Endothelial cell of umbilical vein (primary cell): Measurements from ENCODE around the gene FAM120AOS.

Source experiments
- CTCF ChIP-seq, 2 donors: IDR thresholded peaks; 1 replicate in 1 of 2; 2 replicates in 1 of 2; pipeline ENCODE4 v1.5.1; 2011; ENCODE audit warnings: low read length in 2 of 2, mild to moderate bottlenecking in 2 of 2, moderate library complexity in 2 of 2, control low read depth in 1 of 2, inconsistent platforms in 1 of 2, low read depth in 1 of 2; ENCODE audit not compliant: insufficient read depth in 1 of 2; ENCODE audit errors: extremely low read depth in 1 of 2
- EZH2 ChIP-seq: IDR thresholded peaks from 2 replicates; pipeline ENCODE4 v1.6.1; 2012; ENCODE audit warnings: borderline replicate concordance, low read depth, mild to moderate bottlenecking, moderate library complexity, low read length, inconsistent platforms; ENCODE audit not compliant: severe bottlenecking
- GATA2 ChIP-seq: IDR thresholded peaks from 2 replicates; pipeline ENCODE4 v1.7.0; 2011; ENCODE audit warnings: low read depth, mild to moderate bottlenecking, moderate library complexity, mixed read lengths, low read length; ENCODE audit not compliant: insufficient read length, insufficient read depth
- MAX ChIP-seq: IDR thresholded peaks from 2 replicates; pipeline ENCODE4 v1.6.1; 2011; ENCODE audit not compliant: insufficient read depth, insufficient read length
- POLR2A ChIP-seq: IDR thresholded peaks from 2 replicates; pipeline ENCODE4 v1.6.1; 2012; ENCODE audit warnings: low read depth, mild to moderate bottlenecking, control low read depth, low read length
- POLR2AphosphoS5 ChIP-seq: IDR thresholded peaks from 2 replicates; pipeline ENCODE4 v1.6.1; 2012; ENCODE audit warnings: low read depth, mild to moderate bottlenecking, control low read depth, low read length, moderate library complexity; ENCODE audit not compliant: insufficient read depth

GRCh38 chr9:93422977-93423616 is 30.3 kb downstream of the FAM120AOS start:
- TF ChIP-seq CTCF (IDR thresholded peaks at IDR 0.05; ENCODE audit: extremely low read depth in 1 of 2, insufficient read depth in 1 of 2, low read depth in 1 of 2, low read length in 2 of 2), result no peak
- TF ChIP-seq MAX, result no peak
- TF ChIP-seq POLR2AphosphoS5, result no peak
- no peak for TF ChIP-seq POLR2A
- no peak for TF ChIP-seq GATA2
- TF ChIP-seq EZH2, result no peak
